ENCODE data around the gene IL6.
A peak's percentile ranks its signal among the peaks of the same experiment; 100 is the strongest.
"Not testable (repeated sequence)": the region's sequence is repeated elsewhere in the genome, so short reads cannot be mapped to it uniquely, and the experiment has no call there.

IL6 gene

DNA sequence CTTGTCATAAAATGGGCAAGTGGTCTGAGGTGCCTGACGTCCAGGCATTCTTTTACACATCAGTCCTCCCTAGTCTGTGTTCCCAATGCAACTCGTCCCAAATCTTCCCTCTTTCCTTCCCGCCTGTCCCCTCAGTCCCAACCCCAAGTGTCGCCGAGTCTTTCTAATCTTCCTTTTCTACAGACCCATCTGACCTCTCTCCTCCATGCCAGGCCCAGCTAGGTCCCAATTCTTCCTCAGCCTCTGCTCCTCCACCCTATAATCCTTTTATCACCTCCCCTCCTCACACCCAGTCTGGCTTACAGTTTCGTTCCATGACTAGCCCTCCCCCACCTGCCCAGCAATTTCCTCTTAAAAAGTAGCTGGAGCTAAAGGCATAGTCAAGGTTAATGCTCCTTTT, 22.3 kb upstream of the IL6 start:
- not testable (repeated sequence) for DNase-seq

DNA sequence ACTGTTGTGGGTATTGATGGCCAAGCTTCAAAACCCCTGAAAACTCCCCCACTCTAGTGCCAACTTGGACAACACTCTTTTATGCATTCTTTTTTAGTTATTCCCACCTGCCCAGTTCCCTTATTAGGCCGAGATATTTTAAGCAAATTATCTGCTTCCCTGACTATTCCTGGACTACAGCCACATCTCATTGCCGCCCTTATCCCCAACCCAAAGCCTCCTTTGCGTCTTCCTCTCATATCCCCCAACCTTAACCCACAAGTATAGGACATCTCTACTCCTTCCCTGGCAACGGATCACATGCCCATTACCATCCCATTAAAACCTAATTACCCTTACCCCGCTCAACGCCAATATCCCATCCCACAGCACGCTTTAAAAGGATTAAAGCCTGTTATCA, 21.1 kb upstream of the IL6 start:
- DNase-seq, result not testable (repeated sequence)

DNA sequence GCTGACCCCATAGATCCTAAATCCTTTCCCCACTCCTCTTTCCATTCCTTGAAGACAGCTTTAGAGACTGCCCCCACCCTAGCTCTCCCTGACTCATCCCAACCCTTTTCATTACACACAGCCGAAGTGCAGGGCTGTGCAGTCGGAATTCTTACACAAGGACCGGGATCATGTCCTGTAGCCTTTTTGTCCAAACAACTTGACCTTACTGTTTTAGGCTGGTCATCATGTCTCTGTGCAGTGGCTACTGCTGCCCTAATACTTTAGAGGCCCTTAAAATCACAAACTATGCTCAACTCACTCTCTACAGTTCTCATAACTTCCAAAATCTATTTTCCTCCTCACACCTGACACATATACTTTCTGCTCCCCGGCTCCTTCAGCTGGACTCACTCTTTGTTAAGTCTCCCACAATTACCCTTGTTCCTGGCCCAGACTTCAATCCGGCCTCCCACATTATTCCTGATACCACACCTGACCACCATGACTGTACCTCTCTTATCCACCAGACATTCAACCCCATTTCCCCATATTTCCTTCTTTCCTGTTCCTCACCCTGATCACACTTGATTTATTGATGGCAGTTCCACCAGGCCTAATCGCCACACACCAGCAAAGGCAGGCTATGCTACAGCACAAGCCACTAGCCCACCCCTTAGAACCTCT, 19.8 kb upstream of the IL6 start:
- not testable (repeated sequence) for DNase-seq

DNA sequence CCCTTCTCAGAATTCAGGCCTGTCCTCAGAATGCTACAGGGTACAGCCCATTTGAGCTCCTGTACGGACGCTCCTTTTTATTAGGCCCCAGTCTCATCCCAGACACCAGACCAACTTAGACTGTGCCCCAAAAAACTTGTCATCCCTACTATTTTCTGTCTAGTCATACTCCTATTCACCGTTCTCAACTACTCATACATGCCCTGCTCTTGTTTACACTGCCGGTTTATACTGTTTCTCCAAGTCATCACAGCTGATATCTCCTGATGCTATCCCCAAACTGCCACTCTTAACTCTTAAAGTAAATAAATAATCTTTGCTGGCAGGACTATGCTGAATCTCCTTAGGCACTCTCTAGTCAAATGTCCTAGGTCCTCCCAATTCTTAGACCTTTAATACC, 18.8 kb upstream of the IL6 start:
- not testable (repeated sequence) for DNase-seq

DNA sequence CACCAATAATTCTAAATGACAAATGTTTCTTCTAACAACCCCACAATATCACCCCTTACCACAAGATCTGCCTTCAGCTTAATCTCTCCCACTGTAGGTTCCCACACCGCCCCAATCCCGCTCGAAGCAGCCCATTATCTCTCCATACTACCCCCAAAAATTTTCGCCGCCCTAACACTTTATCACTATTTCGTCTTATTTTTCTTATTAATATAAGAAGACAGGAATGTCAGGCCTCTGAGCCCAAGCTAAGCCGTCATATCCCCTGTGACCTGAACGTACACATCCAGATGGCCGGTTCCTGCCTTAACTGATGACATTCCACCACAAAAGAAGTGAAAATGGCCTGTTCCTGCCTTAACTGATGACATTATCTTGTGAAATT, 18.3 kb upstream of the IL6 start:
- not testable (repeated sequence) for DNase-seq

DNA sequence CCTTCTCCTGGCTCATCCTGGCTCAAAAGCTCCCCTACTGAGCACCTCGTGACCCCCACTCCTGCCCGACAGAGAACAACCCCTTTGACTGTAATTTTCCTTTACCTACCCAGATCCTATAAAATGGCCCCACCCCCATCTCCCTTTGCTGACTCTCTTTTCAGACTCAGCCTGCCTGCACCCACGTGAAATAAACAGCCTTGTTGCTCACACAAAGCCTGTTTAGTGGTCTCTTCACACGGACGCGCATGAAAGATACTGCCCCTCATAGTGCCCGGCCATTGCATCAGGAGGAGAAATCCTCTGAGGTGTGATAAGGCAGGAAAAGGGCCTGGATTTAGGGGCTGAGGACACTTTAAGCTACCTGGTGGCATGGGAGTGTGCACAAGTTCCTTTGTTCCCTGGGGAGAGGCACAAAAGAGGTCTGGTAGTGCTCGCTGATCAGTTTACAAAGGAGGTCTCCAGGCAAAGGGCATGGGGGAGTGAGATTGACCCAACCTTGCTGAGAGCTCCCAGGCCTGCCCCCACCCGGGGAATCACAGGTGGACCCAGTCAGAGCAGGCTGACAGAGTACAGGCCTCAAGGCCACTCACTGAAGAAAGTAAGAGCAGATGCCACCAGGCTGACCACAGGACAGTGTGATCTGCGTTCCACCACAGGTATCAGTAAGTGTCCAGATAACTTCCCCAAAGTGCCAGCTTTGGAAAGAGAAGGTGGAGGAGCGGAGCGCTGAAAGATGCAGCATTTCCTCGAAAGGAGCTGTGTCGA, 17.8 kb upstream of the IL6 start:
- not testable (repeated sequence) for DNase-seq

DNA sequence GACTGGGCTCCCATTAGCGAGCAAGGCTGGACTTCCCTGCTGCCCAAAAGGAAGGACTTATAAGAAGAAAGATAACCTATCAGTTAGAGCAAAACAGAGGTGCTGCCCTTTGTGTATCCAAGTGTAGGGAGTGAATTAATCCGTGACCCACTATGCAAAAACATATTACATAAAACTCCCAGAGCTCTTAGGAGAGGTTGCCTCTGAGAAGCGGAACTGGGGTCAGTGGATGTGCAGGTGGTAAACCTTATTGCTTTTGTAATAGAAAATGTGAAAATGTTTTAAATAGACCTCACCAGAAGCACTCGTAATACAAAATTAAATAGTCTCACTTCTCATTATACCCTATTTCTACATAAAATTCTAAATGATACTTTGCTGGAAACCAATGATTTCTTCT, 17.1 kb upstream of the IL6 start:
- no peak for DNase-seq

DNA sequence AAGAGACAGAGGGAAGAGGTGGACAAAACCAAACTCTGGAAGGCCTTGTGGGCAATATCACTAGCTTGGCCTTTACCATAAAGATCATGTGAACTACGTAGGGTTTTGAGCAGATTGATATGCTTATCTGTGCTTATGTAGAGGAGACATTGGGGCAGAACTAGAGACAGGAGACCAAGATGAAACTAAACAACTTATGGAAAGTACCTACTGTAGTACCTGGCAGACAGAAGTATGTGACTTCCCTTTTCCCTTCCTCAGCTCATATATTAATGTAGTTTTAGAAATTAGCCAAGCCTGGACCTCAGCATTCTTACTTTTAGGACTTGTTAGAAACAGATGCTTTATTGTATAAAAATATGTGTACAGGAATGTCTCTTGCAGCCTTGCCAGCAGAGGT, 14.0 kb upstream of the IL6 start:
- DNase-seq, result no peak

DNA sequence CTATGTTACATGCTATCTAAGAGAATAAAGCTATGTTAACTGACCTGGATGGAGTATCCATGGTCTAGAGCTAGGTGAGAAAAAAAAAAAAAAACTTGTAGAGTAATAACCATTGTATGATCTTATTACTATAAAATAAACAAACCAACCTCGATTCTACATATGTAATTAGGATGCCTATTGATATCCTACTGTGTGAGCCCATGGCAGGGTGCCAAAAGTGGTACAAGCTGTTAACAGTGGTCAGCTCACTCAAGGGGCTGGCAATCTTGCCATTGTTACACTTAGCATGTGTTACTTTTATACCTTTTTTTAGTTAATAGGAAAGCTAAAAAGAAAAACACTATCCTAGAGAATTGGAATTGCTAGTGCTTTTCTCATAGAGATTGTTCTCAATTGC, 13.5 kb upstream of the IL6 start:
- no peak for DNase-seq

DNA sequence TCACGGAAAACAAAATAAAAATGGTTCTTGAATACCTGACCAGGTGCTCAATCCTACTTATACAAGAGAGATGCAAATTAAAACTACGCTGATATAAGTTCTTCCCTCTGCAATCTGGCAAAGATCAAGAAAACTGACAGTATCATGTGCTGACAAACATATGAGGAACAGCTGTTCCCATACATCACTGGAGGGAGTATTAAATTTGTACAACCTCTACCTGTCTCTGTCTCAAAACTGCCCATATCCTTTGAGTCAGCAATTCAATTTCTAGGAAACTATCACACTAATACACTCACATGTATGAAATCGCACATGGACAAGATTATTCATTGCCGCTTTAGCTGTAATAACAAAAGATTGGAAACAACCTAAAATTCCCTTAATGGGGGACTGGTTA, 11.0 kb upstream of the IL6 start:
- no peak for DNase-seq

DNA sequence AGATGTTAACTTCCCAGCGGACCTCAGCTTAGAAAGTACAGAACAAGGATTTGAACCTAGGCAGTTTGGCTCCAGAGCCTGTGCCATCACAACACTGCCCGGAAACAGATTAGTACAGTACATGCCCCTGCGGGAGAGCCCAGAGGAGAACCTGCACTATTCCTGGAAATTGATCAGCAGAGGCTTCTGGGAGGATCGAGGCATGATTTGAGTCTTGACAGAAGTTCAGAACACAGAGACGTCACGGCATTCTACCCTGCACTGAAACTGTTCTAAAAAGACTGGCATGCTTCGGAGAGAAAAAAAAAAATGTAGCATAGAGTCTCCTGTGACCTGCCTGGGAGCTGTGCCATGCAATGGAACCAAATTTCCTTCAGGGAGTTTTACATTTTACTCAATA, 9.2 kb upstream of the IL6 start:
- no peak for DNase-seq

DNA sequence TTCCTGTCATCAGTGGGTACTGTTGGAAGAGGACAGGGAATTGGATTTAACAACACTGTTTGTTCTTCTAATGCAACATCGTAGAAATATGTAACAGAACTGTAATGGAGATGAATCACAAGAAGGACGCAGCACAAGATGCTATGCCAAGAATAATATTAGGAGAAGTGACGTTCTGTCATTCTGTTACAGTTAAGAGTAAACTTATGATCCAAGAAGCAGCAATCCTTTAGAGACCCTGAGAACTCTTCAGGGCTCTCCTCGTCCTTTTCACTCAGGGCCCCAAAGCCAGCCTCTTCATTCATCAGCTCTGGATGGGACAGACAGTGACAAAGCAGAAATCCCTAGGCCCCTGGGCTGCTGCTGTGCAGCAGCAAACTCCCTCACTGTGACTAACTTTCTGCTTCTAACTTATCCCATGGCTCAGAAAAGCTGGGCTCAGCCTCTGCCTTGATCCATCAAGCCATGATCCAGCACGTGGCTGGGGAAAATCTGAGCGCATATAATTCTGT, 8.7 kb upstream of the IL6 start:
- no peak for DNase-seq

DNA sequence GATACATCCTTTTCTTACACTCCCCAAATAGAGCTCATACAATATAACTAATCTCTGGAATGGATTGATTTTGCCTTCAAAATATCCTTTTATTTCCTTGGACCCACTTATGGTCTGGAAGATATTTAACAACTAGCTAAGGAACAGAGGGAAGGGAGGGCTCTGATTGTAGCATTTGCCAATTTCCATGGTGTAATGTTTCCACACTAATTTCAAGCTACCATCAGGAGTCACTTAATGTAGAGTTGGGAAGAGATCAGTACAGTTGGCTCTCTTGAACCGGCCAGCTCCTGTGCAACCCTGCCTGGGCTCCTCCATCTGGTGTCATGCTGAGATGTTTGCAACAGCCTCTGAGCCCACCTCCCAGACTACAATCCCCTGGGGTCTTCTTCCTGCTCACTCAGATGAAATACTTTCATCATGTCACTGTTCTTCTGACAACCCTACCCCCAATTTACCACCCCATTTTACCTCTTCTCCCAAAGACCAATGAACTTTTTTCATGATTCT, 8.0 kb upstream of the IL6 start:
- no peak for DNase-seq

DNA sequence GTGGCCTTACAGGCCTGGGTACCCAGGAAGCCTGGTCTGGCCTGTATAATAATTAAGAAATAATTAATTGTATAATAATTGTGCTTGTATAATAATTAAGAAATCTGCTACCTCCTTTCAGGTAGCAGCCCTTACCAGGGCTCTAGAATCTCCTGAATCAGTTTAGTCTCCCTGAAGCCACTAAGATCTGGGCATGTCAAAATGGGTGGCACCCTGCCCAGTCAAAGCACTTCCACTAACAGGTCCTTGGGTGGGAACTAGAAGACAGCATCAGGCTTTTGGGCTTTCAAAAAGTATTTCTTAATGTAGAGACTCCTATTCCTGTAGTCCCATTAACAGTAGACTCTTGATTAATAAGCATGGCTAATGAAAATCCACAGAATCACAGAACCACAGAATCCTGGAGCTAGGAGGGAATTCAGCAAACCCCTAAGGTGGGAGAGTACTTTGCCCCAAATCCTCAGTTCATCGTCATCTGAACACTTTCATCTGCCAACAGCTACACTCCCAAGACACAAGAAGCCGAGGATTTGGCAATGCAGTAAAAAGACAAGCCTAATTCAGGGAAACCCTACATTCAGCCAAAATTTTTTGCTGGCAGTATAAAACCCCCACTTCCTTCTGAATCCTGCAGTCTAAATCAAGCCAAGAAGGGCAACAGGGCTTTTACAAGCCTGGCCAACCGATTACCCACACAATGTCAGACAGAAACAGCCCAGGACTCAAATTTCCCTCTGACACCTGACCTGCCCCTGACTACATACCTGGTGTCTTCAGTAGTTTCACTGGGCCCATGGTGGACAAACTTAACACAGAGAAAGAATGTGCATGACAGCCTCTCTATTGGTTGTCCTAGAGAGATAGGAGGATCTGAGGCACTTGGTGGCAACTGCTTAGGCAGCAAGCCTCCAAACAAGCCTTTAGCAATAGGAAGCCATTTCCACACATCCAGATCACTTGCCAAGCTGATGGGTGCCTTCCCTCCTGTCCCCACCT, 5.9 kb upstream of the IL6 start:
- DNase-seq, result no peak

DNA sequence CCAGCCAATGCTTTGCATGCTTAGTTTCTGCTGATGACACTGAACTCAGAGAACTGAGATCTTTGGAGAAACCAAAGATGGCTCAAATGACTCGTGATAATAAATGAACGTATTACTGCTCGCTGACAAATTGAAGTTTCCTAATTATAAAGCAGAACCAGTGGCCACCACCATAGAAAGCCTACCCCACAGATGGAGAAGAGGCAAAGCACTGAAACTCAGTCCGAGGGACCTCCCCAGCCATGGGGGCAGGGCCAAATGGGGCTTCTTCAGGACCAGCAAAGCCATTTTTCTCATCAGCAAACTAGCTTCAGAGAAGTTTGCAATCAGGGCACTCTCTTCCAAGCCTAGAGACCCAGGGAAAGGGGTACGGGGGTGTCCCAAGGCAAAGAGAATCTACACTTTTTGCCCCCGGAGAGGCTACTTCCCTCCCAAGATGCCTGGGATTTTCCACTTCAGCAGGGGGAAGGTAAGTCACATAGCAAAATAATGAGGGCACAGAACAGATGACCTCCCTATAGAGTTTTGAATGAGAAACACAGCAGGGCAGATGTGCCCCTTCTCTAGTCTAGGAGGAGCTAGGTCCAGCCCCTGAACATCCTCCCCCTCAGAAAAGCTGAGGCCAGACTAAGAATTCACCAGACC, 4.3 kb upstream of the IL6 start:
- no peak for DNase-seq

DNA sequence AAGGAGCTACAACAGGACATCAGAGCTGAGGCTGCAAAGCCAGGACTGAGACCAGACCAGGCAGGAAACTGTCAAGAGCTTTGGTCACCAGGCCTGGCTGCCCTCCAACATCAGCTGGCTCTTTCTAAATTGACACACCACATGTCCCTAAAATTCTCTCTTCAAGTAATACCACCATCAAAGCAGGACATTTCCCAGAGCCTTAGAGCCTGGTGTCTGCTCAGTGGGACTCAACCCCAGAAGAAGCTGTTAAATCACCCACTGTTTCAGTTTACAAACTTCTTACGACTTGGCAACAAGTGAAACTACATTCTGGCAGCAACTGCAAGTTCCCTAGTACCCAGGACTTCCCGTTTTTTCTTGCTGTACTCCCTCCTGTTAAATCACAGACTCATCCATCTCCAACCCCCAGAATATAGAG, 3.8 kb upstream of the IL6 start:
- no peak for DNase-seq

DNA sequence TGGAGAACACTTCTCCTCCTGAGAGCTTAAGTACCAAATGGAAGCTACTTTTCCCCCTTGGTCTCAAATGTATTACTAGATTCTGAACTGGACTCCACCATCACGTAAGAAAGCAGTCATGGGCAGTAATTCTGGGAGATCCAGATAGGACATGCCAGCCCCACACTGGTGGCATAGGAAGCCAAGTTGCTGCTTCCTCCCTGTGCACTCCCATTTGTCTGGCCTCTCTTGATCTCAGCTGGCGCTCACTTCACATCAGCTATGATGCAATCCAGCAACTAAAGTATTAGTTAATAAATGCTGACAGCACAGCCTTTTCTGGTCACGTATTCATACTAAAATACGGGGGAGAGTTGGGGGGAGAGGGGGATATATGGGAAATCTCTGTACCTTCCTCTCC, 3.4 kb upstream of the IL6 start:
- DNase-seq, result no peak

DNA sequence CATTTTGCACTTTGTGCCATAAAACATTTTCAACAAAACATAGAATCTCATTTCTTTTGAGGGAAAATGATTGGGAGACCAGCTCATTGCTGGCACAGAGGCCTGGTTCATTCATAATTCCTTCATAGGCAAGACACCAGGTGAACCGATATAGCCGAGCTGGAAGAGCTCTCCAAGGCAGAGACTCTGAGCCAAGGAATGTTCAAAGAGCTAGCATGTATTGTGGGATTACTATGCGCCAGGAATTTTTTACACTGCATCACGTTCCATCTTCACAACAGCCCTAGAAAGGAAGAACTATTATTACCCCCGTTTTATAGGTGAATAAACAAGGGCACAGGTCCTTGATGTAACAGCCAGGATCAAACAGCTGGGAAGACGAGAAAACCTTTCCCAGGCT, 2.1 kb upstream of the IL6 start:
- DNase-seq, result no peak

DNA sequence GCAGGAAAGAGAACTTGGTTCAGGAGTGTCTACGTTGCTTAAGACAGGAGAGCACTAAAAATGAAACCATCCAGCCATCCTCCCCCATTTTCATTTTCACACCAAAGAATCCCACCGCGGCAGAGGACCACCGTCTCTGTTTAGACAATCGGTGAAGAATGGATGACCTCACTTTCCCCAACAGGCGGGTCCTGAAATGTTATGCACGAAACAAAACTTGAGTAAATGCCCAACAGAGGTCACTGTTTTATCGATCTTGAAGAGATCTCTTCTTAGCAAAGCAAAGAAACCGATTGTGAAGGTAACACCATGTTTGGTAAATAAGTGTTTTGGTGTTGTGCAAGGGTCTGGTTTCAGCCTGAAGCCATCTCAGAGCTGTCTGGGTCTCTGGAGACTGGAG, 1.4 kb upstream of the IL6 start:
- DNase-seq, result no peak

DNA sequence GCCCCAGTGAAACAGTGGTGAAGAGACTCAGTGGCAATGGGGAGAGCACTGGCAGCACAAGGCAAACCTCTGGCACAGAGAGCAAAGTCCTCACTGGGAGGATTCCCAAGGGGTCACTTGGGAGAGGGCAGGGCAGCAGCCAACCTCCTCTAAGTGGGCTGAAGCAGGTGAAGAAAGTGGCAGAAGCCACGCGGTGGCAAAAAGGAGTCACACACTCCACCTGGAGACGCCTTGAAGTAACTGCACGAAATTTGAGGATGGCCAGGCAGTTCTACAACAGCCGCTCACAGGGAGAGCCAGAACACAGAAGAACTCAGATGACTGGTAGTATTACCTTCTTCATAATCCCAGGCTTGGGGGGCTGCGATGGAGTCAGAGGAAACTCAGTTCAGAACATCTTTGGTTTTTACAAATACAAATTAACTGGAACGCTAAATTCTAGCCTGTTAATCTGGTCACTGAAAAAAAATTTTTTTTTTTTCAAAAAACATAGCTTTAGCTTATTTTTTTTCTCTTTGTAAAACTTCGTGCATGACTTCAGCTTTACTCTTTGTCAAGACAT, 574 bp upstream of the IL6 start:
- DNase-seq, result peak; percentile 53

DNA sequence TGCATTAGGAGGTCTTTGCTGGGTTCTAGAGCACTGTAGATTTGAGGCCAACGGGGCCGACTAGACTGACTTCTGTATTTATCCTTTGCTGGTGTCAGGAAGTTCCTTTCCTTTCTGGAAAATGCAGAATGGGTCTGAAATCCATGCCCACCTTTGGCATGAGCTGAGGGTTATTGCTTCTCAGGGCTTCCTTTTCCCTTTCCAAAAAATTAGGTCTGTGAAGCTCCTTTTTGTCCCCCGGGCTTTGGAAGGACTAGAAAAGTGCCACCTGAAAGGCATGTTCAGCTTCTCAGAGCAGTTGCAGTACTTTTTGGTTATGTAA, 675 bp downstream of the IL6 start:
- no peak for DNase-seq

DNA sequence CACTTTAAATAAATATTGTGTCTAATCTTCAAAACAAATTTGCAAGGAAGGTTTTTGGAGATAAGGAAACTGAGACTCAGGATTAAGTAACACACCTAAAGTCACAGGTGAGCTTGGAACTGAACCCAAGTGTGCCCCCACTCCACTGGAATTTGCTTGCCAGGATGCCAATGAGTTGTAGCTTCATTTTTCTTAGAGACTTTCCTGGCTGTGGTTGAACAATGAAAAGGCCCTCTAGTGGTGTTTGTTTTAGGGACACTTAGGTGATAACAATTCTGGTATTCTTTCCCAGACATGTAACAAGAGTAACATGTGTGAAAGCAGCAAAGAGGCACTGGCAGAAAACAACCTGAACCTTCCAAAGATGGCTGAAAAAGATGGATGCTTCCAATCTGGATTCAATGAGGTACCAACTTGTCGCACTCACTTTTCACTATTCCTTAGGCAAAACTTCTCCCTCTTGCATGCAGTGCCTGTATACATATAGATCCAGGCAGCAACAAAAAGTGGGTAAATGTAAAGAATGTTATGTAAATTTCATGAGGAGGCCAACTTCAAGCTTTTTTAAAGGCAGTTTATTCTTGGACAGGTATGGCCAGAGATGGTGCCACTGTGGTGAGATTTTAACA, 1.5 kb downstream of the IL6 start:
- no peak for DNase-seq

Measured in CD4-positive, alpha-beta T cell treated with Interleukin-6 for 4 hours (primary cell).